GM12872 (cell line): ENCODE results near the gene PSENEN.

Experiments used
- CTCF ChIP-seq: IDR thresholded peaks from 3 replicates; pipeline ENCODE4 v1.5.1; 2011; ENCODE audit warnings: low read depth, mild to moderate bottlenecking, low read length, moderate library complexity; ENCODE audit not compliant: insufficient read depth

The PSENEN gene

DNA sequence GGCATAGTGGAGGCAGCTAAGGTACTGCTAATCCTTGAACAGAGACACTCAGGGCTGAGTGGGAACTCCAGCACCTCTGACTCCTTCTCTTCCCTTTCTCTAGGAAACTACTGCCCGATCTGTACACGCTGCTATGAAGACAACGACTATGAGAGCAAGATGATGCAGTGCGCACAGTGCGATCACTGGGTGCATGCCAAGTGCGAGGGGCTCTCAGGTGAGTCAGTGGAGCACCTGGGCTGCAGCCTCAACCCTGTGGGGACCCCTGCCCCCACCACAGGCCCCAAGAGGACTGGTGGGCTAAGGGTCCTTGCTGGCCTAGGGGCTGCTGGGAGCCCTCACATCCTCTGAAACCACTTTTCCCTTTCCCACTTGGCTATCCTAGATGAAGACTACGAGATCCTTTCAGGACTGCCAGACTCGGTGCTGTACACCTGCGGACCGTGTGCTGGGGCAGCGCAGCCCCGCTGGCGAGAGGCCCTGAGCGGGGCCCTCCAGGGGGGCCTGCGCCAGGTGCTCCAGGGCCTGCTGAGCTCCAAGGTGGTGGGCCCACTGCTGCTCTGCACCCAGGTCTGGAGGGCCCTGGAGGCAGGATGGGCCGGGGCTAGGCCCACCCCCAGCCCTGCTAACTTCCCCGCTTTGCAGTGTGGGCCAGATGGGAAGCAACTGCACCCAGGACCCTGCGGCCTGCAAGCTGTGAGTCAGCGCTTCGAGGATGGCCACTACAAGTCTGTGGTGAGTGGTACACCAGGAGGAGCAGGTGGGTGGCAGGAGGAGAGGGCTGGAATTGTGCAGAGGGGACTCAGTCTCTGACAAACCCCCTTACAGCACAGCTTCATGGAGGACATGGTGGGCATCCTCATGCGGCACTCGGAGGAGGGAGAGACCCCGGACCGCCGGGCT lies 18.1 kb upstream of the PSENEN start:
- TF ChIP-seq CTCF, result no peak

DNA sequence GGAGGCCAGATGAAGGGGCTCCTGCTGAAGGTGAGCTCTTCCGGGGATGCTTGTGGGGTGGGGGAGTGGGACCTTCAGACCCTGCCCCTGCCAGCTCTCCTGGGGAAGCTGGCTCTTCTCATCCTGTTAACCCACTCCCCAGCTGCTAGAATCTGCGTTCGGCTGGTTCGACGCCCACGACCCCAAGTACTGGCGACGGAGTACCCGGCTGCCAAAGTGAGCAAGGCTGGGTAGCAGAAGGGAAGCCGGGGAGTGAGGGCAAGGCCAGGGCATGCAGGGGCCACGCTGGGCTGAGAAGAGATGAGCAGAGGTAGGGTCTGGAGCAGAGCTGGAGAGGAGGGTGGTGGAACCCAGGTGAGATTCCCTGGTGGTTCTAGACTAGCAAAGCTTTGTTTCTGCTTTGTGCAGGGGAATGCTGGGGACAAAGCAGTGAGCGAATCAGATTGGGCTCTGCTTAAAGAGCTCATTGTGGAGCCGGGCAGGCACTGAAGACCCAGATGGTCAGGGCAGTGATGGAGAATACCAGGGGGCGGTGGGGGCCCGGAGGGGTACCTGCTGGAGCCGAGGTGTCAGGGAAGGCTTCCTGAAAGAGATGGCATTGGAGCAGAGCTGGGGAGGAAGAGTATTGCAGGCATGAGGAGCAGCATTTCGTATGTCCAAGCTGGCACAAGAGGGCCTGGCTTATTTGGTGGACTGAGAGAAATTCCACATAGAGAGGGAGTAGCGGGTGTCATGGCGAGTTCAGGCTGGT lies 17.3 kb upstream of the PSENEN start:
- no peak for TF ChIP-seq CTCF

DNA sequence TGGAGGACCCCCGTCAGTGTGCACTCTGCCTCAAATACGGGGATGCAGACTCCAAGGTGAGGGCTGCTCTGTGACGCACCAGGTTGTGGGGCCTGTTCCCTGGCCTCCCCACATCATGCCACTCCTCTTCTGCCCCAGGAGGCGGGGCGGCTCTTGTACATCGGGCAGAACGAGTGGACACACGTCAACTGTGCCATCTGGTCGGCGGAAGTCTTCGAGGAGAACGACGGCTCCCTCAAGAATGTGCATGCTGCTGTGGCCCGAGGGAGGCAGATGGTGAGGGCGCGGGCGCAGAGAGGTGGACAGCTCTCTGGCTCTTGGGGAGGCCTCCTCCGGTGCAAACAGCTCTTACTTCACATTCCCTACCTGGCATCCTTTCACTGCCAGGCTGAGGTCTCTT lies 16.4 kb upstream of the PSENEN start:
- no peak for TF ChIP-seq CTCF

DNA sequence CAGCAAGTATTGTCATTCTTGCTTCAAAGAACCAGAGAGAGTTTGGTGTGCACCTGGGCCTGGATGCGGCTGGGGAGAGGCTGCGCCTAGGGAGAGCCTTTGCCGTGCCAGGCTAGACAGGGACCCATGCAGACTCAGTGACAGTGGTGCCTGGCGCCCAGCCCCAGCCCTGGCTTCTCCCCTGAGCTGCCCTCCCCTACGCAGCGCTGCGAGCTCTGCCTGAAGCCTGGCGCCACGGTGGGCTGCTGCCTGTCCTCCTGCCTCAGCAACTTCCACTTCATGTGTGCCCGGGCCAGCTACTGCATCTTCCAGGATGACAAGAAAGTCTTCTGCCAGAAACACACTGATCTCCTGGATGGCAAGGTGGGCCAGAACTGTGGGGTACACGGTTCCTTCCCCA lies 15.7 kb upstream of the PSENEN start:
- TF ChIP-seq CTCF, result no peak

DNA sequence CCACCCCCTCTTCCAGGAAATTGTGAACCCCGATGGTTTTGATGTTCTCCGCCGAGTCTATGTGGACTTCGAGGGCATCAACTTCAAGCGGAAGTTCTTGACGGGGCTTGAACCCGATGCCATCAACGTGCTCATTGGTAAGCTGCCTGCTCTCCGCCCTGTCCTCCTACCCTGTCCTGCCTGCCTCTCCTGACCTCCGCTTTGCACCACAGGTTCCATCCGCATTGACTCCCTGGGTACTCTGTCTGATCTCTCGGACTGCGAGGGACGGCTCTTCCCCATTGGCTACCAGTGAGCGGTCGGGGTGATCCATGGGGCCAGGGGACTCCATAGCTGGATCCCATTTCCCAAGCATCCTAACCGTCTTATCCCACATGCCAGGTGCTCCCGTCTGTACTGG lies 15.1 kb upstream of the PSENEN start:
- no peak for TF ChIP-seq CTCF

- TF ChIP-seq CTCF, result no peak
Observed at GRCh38 chr19:35731353-35731752, 14.1 kb upstream of the PSENEN start.

DNA sequence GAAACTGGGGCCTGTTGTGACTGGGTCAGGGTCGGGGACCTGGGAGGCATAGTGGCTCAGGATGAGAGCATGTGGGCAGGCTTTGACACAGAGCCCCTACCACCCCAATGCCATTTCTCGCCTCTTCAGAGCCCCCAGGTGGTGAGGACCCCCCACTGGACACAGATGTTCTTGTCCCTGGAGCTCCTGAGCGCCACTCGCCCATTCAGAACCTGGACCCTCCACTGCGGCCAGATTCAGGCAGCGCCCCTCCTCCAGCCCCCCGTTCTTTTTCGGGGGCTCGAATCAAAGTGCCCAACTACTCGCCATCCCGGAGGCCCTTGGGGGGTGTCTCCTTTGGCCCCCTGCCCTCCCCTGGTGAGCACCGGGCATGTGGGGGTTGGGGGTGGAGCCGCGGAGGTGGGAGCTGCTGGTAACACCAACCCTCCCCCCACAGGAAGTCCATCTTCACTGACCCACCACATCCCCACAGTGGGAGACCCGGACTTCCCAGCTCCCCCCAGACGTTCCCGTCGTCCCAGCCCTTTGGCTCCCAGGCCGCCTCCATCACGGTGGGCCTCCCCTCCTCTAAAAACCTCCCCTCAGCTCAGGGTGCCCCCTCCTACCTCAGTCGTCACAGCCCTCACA lies 13.6 kb upstream of the PSENEN start:
- TF ChIP-seq CTCF, result no peak
